Measurements from ENCODE around the gene FERMT1.

The FERMT1 gene

GRCh38 chr20:6122873-6123648, at the start of gene FERMT1:
FERMT1 (minus strand) TSS chr20:6123030; CDS start chr20:6119554, 3,476 bp downstream.
- DNase-seq, result no peak

- no peak for DNase-seq
Observed at GRCh38 chr20:6169251-6169650, 46.4 kb upstream of the FERMT1 start.

GRCh38 chr20:6168204-6168603, 45.4 kb upstream of the FERMT1 start:
- no peak for DNase-seq

GRCh38 chr20:6165346-6165745, 42.5 kb upstream of the FERMT1 start:
- DNase-seq, result no peak

GRCh38 chr20:6164421-6165341, 41.9 kb upstream of the FERMT1 start:
- peak; percentile 55 for DNase-seq

- DNase-seq, result no peak
Observed at GRCh38 chr20:6160736-6161135, 37.9 kb upstream of the FERMT1 start.

GRCh38 chr20:6157345-6157744, 34.5 kb upstream of the FERMT1 start:
- no peak for DNase-seq

GRCh38 chr20:6152777-6153176, 29.9 kb upstream of the FERMT1 start:
- no peak for DNase-seq

GRCh38 chr20:6148073-6148472, 25.2 kb upstream of the FERMT1 start:
- DNase-seq, result no peak

- no peak for DNase-seq
Observed at GRCh38 chr20:6142348-6142993, 19.6 kb upstream of the FERMT1 start.

- no peak for DNase-seq
Observed at GRCh38 chr20:6140947-6141346, 18.1 kb upstream of the FERMT1 start.

GRCh38 chr20:6135347-6135746, 12.5 kb upstream of the FERMT1 start:
- no peak for DNase-seq

GRCh38 chr20:6134592-6134991, 11.8 kb upstream of the FERMT1 start:
- no peak for DNase-seq

GRCh38 chr20:6130045-6130444, 7.2 kb upstream of the FERMT1 start:
- DNase-seq, result no peak

GRCh38 chr20:6127825-6128224, 5.0 kb upstream of the FERMT1 start:
- DNase-seq, result no peak

GRCh38 chr20:6126846-6127245, 4.0 kb upstream of the FERMT1 start:
- no peak for DNase-seq

- DNase-seq, result no peak
Observed at GRCh38 chr20:6123649-6124014, 802 bp upstream of the FERMT1 start.

- DNase-seq, result no peak
Observed at GRCh38 chr20:6122111-6122872, 538 bp downstream of the FERMT1 start.

- DNase-seq, result no peak
Observed at GRCh38 chr20:6121504-6121903, 1.3 kb downstream of the FERMT1 start.

GRCh38 chr20:6120491-6120988, 2.3 kb downstream of the FERMT1 start:
- DNase-seq, result peak; percentile 33

- no peak for DNase-seq
Observed at GRCh38 chr20:6116758-6117157, 6.1 kb downstream of the FERMT1 start.

GRCh38 chr20:6115221-6115895, 7.5 kb downstream of the FERMT1 start:
- peak; percentile 3 for DNase-seq

Measured in NCI-H524 treated with DMSO at 0.1 percent for 48 hours (cell line).